Smooth muscle cell (in vitro differentiated cells): Measurements from ENCODE around the gene RASA3. TPM values are rescaled to one million over a fixed set of nuclear protein-coding genes. Genes with fewer than 3 reads are reported as not detected.
A peak's percentile ranks its signal among the peaks of the same experiment; 100 is the strongest.

Source experiments
- DNase-seq: peaks from one replicate; lab custom pipeline; 2025; ENCODE audit not compliant: unreplicated experiment; lab: John Stamatoyannopoulos, UW
- H2AFZ ChIP-seq: fragments of 200-600 bp; sonication (generic); 2 replicates; pipeline ENCODE4 v1.6.0; 2016; ENCODE audit warnings: antibody characterized with exemption, low read depth, mild to moderate bottlenecking
- H3F3A ChIP-seq: fragments of 200-600 bp; sonication (generic); 2 replicates; pipeline ENCODE4 v1.6.0; 2017; ENCODE audit warnings: antibody characterized with exemption, low read depth
- H3K27ac ChIP-seq: fragments of 200-600 bp; sonication (generic); 2 replicates; pipeline ENCODE4 v1.5.1; 2016; ENCODE audit warnings: low read depth, mild to moderate bottlenecking
- H3K27me3 ChIP-seq: fragments of 200-600 bp; sonication (generic); 2 replicates; pipeline ENCODE4 v1.6.1; 2016; ENCODE audit warnings: low read depth, mild to moderate bottlenecking
- H3K36me3 ChIP-seq: fragments of 200-600 bp; sonication (generic); 2 replicates; pipeline ENCODE4 v1.5.1; 2016; ENCODE audit warnings: low read depth
- H3K4me1 ChIP-seq: fragments of 200-600 bp; sonication (generic); 2 replicates; pipeline ENCODE4 v1.5.1; 2016; ENCODE audit warnings: low read depth
- H3K4me2 ChIP-seq: fragments of 200-600 bp; sonication (generic); 2 replicates; pipeline ENCODE4 v1.6.0; 2016; ENCODE audit warnings: mild to moderate bottlenecking
- H3K4me3 ChIP-seq: fragments of 200-600 bp; sonication (generic); 2 replicates; pipeline ENCODE4 v1.5.1; 2016; ENCODE audit warnings: mild to moderate bottlenecking
- H3K79me2 ChIP-seq: fragments of 200-600 bp; sonication (generic); 2 replicates; pipeline ENCODE4 v1.6.0; 2016; ENCODE audit warnings: low read depth, mild to moderate bottlenecking
- H3K9ac ChIP-seq: fragments of 200-600 bp; sonication (generic); 2 replicates; pipeline ENCODE4 v1.6.0; 2016; ENCODE audit warnings: low read depth
- H3K9me3 ChIP-seq: fragments of 200-600 bp; sonication (generic); replicated peaks from 2 replicates; pipeline ENCODE4 v1.5.1; 2016; ENCODE audit warnings: low read depth
- H4K20me1 ChIP-seq: fragments of 200-600 bp; sonication (generic); 2 replicates; pipeline ENCODE4 v1.6.0; 2016; ENCODE audit warnings: low read depth
- WGBS: methylation state at CpG from one replicate; pipeline ENCODE4 v1.1.7; 2016; ENCODE audit warnings: low lambda C conversion rate; 5-methylcytosine and 5-hydroxymethylcytosine counted together
- polyA plus RNA-seq: library from polyadenylated mRNA; unstranded; fragments of >200 nt; fragmentation: Nextera tagmentation; extraction: Ambion mirVana; gene quantifications from 2 replicates; pipeline ENCODE4 v1.2.1, GENCODE V29; 2016
- total RNA-seq: library from RNA; depleted of rRNA; stranded (reverse); fragments of >200 nt; gene quantifications from 2 replicates; pipeline ENCODE4 v1.2.3, GENCODE V29; 2014
- TF ChIP-seq, protein P1 (sequence below): fragments of 200-600 bp; sonication (generic); IDR thresholded peaks from 2 replicates; pipeline ENCODE4 v1.5.1; 2017; ENCODE audit warnings: borderline replicate concordance, mild to moderate bottlenecking, antibody characterized with exemption; ENCODE audit not compliant: insufficient read depth, poor library complexity, severe bottlenecking

Gene RASA3
- total and polyA plus RNA-seq, 2 experiments from 2014 or later, result 21.3 to 26.8 TPM

DNA sequence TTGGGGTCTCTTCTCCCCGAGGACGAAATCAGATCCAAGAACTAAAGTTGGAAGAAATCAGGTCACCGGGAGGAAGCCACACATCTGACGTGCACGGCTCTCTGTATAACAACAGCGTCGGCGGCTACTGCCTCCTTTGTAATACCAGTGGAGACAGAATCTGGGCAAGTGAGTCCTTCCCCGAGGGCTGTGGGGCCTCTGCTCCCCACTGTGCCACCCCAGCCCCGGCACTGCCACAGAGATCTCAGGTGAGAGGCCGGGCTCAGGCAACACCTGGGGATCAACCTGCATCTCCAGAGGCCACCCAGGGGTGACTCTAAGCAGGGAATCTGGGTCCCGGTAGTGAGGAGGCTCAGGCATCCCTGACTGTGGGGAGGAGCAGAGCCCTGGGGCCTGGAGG, 124.9 kb downstream of the RASA3 start:
- Histone ChIP-seq H3K4me3 (no peak overlapping the region), H2AFZ (no peak overlapping the region), H3K9ac (no peak overlapping the region), H3F3A (no peaks in the 10 kb centered on the region), H3K27ac (no peak overlapping the region), H3K9me3 (no peaks in the 10 kb centered on the region), H3K27me3 (no peaks in the 10 kb centered on the region), H4K20me1 (no peaks in the 10 kb centered on the region), H3K4me1 (no peaks in the 10 kb centered on the region), H3K36me3 (no peaks in the 10 kb centered on the region), H3K79me2 (no peaks in the 10 kb centered on the region), H3K4me2 (no peak overlapping the region)
- 94% methylated on average over 12 of the region's 12 CpGs for WGBS
- TF ChIP-seq, protein P1, sequence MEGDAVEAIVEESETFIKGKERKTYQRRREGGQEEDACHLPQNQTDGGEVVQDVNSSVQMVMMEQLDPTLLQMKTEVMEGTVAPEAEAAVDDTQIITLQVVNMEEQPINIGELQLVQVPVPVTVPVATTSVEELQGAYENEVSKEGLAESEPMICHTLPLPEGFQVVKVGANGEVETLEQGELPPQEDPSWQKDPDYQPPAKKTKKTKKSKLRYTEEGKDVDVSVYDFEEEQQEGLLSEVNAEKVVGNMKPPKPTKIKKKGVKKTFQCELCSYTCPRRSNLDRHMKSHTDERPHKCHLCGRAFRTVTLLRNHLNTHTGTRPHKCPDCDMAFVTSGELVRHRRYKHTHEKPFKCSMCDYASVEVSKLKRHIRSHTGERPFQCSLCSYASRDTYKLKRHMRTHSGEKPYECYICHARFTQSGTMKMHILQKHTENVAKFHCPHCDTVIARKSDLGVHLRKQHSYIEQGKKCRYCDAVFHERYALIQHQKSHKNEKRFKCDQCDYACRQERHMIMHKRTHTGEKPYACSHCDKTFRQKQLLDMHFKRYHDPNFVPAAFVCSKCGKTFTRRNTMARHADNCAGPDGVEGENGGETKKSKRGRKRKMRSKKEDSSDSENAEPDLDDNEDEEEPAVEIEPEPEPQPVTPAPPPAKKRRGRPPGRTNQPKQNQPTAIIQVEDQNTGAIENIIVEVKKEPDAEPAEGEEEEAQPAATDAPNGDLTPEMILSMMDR, result no peak
- no peak for DNase-seq

DNA sequence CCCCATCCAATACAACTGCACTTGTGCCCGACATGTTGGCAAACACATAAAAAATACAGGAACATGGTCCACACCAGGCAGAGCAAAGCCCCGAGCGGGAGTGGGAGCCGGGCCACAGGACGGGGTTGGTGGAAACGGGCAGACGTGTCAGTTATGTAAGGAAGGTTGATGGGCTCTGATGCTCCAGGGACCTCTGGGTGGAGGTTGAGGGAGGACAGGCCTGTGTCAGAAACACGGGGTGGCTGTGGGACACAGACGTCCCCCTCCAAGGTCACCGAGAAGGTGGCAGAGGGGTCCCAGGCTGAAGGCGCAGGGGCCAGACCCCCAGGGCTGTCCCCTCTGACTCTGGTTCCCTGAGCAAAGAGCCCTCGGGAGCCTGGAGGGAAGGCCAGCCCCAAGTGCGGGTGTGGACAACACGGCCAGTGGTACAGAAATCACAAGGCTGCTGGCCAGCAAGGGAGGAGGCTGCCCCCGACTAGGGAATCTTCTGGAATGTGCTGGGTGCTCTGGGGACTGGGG, 127.2 kb downstream of the RASA3 start:
- Histone ChIP-seq H3K4me2 (no peak overlapping the region), H2AFZ (no peak overlapping the region)
- no peak for DNase-seq

DNA sequence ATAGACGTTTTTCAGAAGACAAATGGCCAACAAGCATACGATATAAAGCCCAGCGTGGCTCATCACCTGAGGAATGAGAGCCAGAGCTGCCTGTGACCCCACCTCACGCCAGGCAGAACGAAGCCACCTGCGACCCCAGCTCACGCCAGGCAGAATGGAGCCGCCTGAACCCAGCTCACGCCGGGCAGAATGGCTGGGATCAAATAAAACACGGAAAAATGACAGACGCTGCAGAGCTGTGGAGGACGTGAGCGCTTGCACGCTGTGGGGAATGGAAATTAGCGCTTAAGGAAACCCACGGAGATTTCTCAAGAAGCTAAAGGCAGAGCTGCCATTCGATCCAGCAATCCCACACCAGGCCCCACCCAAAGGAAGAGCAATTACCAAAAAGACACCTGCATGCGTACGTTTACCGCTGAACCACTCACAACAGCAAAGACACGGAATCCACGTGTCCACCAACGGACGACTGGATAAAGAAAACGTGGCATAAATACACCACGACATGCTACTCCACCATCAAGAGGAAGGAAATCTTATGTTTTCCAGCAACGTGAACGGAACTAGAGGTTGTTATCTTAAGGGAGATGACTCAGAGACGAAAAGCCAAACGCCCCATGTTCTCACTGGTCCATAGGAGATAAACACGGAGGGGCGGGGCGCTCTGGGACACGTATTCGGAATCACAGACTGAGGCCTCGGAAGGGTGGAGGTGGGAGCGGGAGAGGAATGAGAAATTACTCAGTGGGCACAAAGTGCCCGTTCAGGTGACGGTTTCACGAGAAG, 127.8 kb downstream of the RASA3 start:
- WGBS, result 78% methylated on average over 41 of the region's 41 CpGs
- TF ChIP-seq, protein P1, result no peak
- no peak for DNase-seq
- Histone ChIP-seq H3K9ac (no peak overlapping the region), H3K4me3 (no peak overlapping the region), H3K27ac (peak overlapping the region; percentile 24), H2AFZ (no peak overlapping the region), H3K4me2 (no peak overlapping the region), H3K36me3 (no peaks in the 10 kb centered on the region), H3K4me1 (no peaks in the 10 kb centered on the region), H3F3A (no peaks in the 10 kb centered on the region), H3K79me2 (no peaks in the 10 kb centered on the region), H4K20me1 (no peaks in the 10 kb centered on the region), H3K27me3 (no peaks in the 10 kb centered on the region), H3K9me3 (no peaks in the 10 kb centered on the region)

More for the DNA sequence above, 127.2 kb downstream of the RASA3 start:
- no peaks in the 10 kb centered on the region for H3K9me3 ChIP-seq
- no peaks in the 10 kb centered on the region for H3K79me2 ChIP-seq
- H4K20me1 ChIP-seq, result no peaks in the 10 kb centered on the region
- TF ChIP-seq, protein P1, result no peak
- no peaks in the 10 kb centered on the region for H3K27me3 ChIP-seq
- no peak overlapping the region for H3K9ac ChIP-seq
- no peaks in the 10 kb centered on the region for H3K4me1 ChIP-seq
- no peak overlapping the region for H3K4me3 ChIP-seq
- WGBS, result 93% methylated on average over 15 of the region's 15 CpGs
- H3K36me3 ChIP-seq, result no peaks in the 10 kb centered on the region
- H3K27ac ChIP-seq, result peak overlapping the region; percentile 24
- H3F3A ChIP-seq, result no peaks in the 10 kb centered on the region
